Sigmoid colon (tissue), 7 donors: ENCODE results near the gene LYPD4. TPM values are rescaled to one million over a fixed set of nuclear protein-coding genes. Genes with fewer than 3 reads are reported as not detected.

Source experiments
- DNase-seq: peaks from one replicate; pipeline ENCODE4 v3.0.0-alpha.2; 2019
- H3K27ac ChIP-seq, 4 donors: fragments of 200-600 bp; sonication (generic); one replicate each; pipeline ENCODE4 v1.5.1; 2016 to 2019; ENCODE audit warnings: mild to moderate bottlenecking in 1 of 4
- H3K27me3 ChIP-seq, 3 donors: fragments of 200-600 bp; sonication (generic); one replicate each; pipeline ENCODE4 v1.5.1; 2019; ENCODE audit warnings: mild to moderate bottlenecking in 1 of 3
- H3K36me3 ChIP-seq, 4 donors: fragments of 200-600 bp; sonication (generic); one replicate each; pipeline ENCODE4 v1.5.1; 2016 to 2019
- H3K4me1 ChIP-seq, 4 donors: fragments of 200-600 bp; sonication (generic); one replicate each; pipeline ENCODE4 v1.5.1; 2017 to 2019
- H3K4me3 ChIP-seq, 4 donors: fragments of 200-600 bp; sonication (generic); one replicate each; pipeline ENCODE4 v1.5.1; 2017 to 2019; ENCODE audit warnings: mild to moderate bottlenecking in 2 of 4, moderate library complexity in 1 of 4
- H3K9me3 ChIP-seq, 4 donors: fragments of 200-600 bp in 3 of 4; sonication (generic) in 3 of 4; one replicate each; pipeline versions ENCODE4 v1.5.1 to v1.6.1; 2013 to 2019
- CTCF ChIP-seq, 4 experiments: fragments of 450-650 bp in 3 of 4; fragments of 200-600 bp in 1 of 4; IDR thresholded peaks; one replicate each; pipeline ENCODE4 v1.5.1; 2016 to 2019; ENCODE audit warnings: antibody characterized with exemption in 4 of 4, mild to moderate bottlenecking in 3 of 4, moderate library complexity in 2 of 4
- EP300 ChIP-seq, 4 donors: sonication (generic); formaldehyde crosslinking; IDR thresholded peaks; one replicate each; pipeline ENCODE4 v1.6.1; 2017; ENCODE audit warnings: antibody characterized with exemption in 4 of 4
- POLR2A ChIP-seq, 2 donors: fragments of 450-650 bp; IDR thresholded peaks; one replicate each; pipeline ENCODE4 v1.6.1; 2016; ENCODE audit warnings: antibody characterized with exemption in 2 of 2, mild to moderate bottlenecking in 2 of 2, moderate library complexity in 2 of 2
- POLR2AphosphoS5 ChIP-seq, 4 donors: sonication (generic); formaldehyde crosslinking; IDR thresholded peaks; one replicate each; pipeline ENCODE4 v1.6.1; 2017; ENCODE audit warnings: antibody characterized with exemption in 4 of 4
- WGBS, 2 donors: extraction: QIAGEN DNeasy Blood & Tissue Kit; methylation state at CpG; one replicate each; pipeline ENCODE4 v1.1.7; 2013; 5-methylcytosine and 5-hydroxymethylcytosine counted together
- intact Hi-C: fragments of 100-400 bp; cut with DNase I; formaldehyde crosslinking; loops from one replicate; pipeline ENCODE4 v1.15.1; 2023
- polyA plus RNA-seq, 3 donors: library from polyadenylated mRNA; stranded (reverse); fragments of 200-250 nt; gene quantifications; one replicate each; pipeline ENCODE4 v1.2.3, GENCODE V29; 2013
- total RNA-seq, 4 donors: library from RNA; depleted of rRNA; stranded (reverse); fragments of >200 nt; gene quantifications; one replicate each; pipeline ENCODE4 v1.1.0, GENCODE V29; 2016
- donor health status: healthy with polysubstance abuse.
- donor health status: Bipolar disorder and iron deficiency.
- donor health status: healthy.

The LYPD4 gene
- total and polyA plus RNA-seq, 7 donors, result 0.60 TPM; not detected in 6

GRCh38 chr19:41801792-41802211, 42.7 kb downstream of the LYPD4 start:
- H3K4me1 ChIP-seq, result no peaks in the 10 kb centered on the region
- peak overlapping the region in 1 of 4 donors; percentile 42 for H3K27ac ChIP-seq
- 7 to 41% methylated on average over 2 of the region's 2 CpGs for WGBS, 2 donors
- no peak for TF ChIP-seq POLR2AphosphoS5 (IDR thresholded peaks at IDR 0.05)
- no peaks in the 10 kb centered on the region for H3K36me3 ChIP-seq
- DNase-seq, result no peak
- H3K4me3 ChIP-seq, result no peak overlapping the region
- intact Hi-C loops, result no loop called here
- no peaks in the 10 kb centered on the region for H3K27me3 ChIP-seq
- no peaks in the 10 kb centered on the region for H3K9me3 ChIP-seq

- intact Hi-C loops, result no loop called here
- Histone ChIP-seq H3K36me3 (no peaks in the 10 kb centered on the region), H3K27ac (no peak overlapping the region), H3K4me1 (no peaks in the 10 kb centered on the region), H3K9me3 (no peaks in the 10 kb centered on the region), H3K27me3 (no peaks in the 10 kb centered on the region), H3K4me3 (no peak overlapping the region)
- TF ChIP-seq POLR2AphosphoS5 (IDR thresholded peaks at IDR 0.05) (no peak), POLR2A (IDR thresholded peaks at IDR 0.05) (no peak), EP300 (IDR thresholded peaks at IDR 0.05) (no peak), CTCF (IDR thresholded peaks at IDR 0.05) (no peak)
- whole genome bisulfite sequencing, 2 donors, result 85 to 89% methylated on average over 4 of the region's 4 CpGs
- no peak for DNase-seq
These were observed 43.5 kb downstream of the LYPD4 start for GRCh38 chr19:41801031-41801430.

GRCh38 chr19:41799444-41800000, 45.0 kb downstream of the LYPD4 start:
- H3K27ac ChIP-seq, result no peak overlapping the region
- H3K9me3 ChIP-seq, result no peaks in the 10 kb centered on the region
- no peaks in the 10 kb centered on the region for H3K4me1 ChIP-seq
- intact Hi-C loops, result no loop called here
- no peaks in the 10 kb centered on the region for H3K27me3 ChIP-seq
- no peak for DNase-seq
- no peak overlapping the region for H3K4me3 ChIP-seq
- TF ChIP-seq POLR2AphosphoS5 (IDR thresholded peaks at IDR 0.05) (no peak), CTCF (IDR thresholded peaks at IDR 0.05) (no peak), EP300 (IDR thresholded peaks at IDR 0.05) (no peak), POLR2A (IDR thresholded peaks at IDR 0.05) (no peak)
- whole genome bisulfite sequencing, 2 donors, result 47 to 65% methylated on average over 9 of the region's 9 CpGs
- H3K36me3 ChIP-seq, result no peaks in the 10 kb centered on the region

GRCh38 chr19:41796901-41797300, 47.6 kb downstream of the LYPD4 start:
- intact Hi-C loops, result no loop called here
- peaks cover 0 to 22% (median 4%) of the 10 kb centered on the region in 3 donors for H3K27me3 ChIP-seq
- no peak overlapping the region for H3K4me3 ChIP-seq
- H3K4me1 ChIP-seq, result no peaks in the 10 kb centered on the region
- 88 to 92% methylated on average over 1 of the region's 1 CpG for WGBS, 2 donors
- no peak for TF ChIP-seq POLR2AphosphoS5 (IDR thresholded peaks at IDR 0.05)
- DNase-seq, result no peak
- H3K9me3 ChIP-seq, result no peaks in the 10 kb centered on the region
- no peaks in the 10 kb centered on the region for H3K36me3 ChIP-seq
- H3K27ac ChIP-seq, result no peak overlapping the region

GRCh38 chr19:41796362-41796761, 48.1 kb downstream of the LYPD4 start, which contains the start of gene CEACAM3:
TSS of gene CEACAM3 (plus strand) at chr19:41796587. CDS start at chr19:41796678, 91 bp downstream.
- H3K4me1 ChIP-seq, result no peaks in the 10 kb centered on the region
- H3K4me3 ChIP-seq, result no peak within 1 kb of the TSS
- no peaks in the 10 kb centered on the region for H3K36me3 ChIP-seq
- no peak within 1 kb of the TSS for H3K27ac ChIP-seq
- DNase-seq, result no peak
- intact Hi-C loops, result no loop called here
- peaks cover 0 to 22% (median 4%) of the 10 kb centered on the region in 3 donors for H3K27me3 ChIP-seq
- no peaks in the 10 kb centered on the region for H3K9me3 ChIP-seq
- TF ChIP-seq POLR2AphosphoS5 (IDR thresholded peaks at IDR 0.05) (no peak), EP300 (IDR thresholded peaks at IDR 0.05) (no peak)

GRCh38 chr19:41795031-41795461, 49.4 kb downstream of the LYPD4 start:
- intact Hi-C loops, result no loop called here
- WGBS, 2 donors, result 38 to 43% methylated on average over 5 of the region's 5 CpGs

More at GRCh38 chr19:41795031-41795461, 49.4 kb downstream of the LYPD4 start:
- no peak for DNase-seq
- no peaks in the 10 kb centered on the region for H3K4me1 ChIP-seq
- H3K27me3 ChIP-seq, result peaks cover 0 to 30% (median 4%) of the 10 kb centered on the region in 3 donors
- no peaks in the 10 kb centered on the region for H3K36me3 ChIP-seq
- no peaks in the 10 kb centered on the region for H3K9me3 ChIP-seq
- TF ChIP-seq CTCF (IDR thresholded peaks at IDR 0.05) (peak; percentile 9 to 75 (median 66)), EP300 (IDR thresholded peaks at IDR 0.05) (no peak)
- no peak overlapping the region for H3K27ac ChIP-seq
- H3K4me3 ChIP-seq, result no peak overlapping the region
